ENCODE measurements around the gene FBXO21. TPM values are rescaled to one million over a fixed set of nuclear protein-coding genes. Genes with fewer than 3 reads are reported as not detected.
A peak's percentile ranks its signal among the peaks of the same experiment; 100 is the strongest.

FBXO21 gene
- total and polyA plus RNA-seq, 2 of the 13 experiments (the other 11 are each of a cell fraction or from before 2014, with no cell fraction given): 15.6 to 32.5 TPM

GRCh38 chr12:117190210-117190781 is at the start of gene FBXO21 (continued):
- TF ChIP-seq HMGXB4 (CRISPR knock-in tag; IDR thresholded peaks at IDR 0.05; ENCODE audit: borderline replicate concordance in 1 of 2, low read depth in 1 of 2): peak; percentile 38 to 42; a peak in 1 of 4 replicates
- peak; percentile 46; the same call in 1 of the 2 replicates for TF ChIP-seq ERF (CRISPR knock-in tag; IDR thresholded peaks at IDR 0.05)
- TF ChIP-seq ZNF234 (CRISPR knock-in tag; conservative IDR thresholded peaks at IDR 0.05): peak; percentile 79; the same call in 1 of the 2 replicates
- TF ChIP-seq ETV6 (CRISPR knock-in tag; conservative IDR thresholded peaks at IDR 0.05): 0 out of 2 replicates have a peak, but pooled peaks have one; percentile 53
- no peak for TF ChIP-seq ZNF790 (CRISPR knock-in tag; IDR thresholded peaks at IDR 0.05; ENCODE audit: borderline replicate concordance)
- no peak for TF ChIP-seq HNF4A (CRISPR knock-in tag; IDR thresholded peaks at IDR 0.05)
- TF ChIP-seq ZMYM4 (CRISPR knock-in tag; IDR thresholded peaks at IDR 0.05): peak; percentile 54; the same call in 1 of the 2 replicates
- 0 out of 4 replicates have a peak, but pooled peaks of 1 of the 2 experiments have one; percentile 59 for TF ChIP-seq REST (IDR thresholded peaks at IDR 0.05; ENCODE audit: borderline replicate concordance in 1 of 2, low read depth in 1 of 2, low read length in 2 of 2)
- no peak for TF ChIP-seq ELF1 (CRISPR knock-in tag; IDR thresholded peaks at IDR 0.05)
- TF ChIP-seq MIER3 (CRISPR knock-in tag; IDR thresholded peaks at IDR 0.05; ENCODE audit: borderline replicate concordance): peak; percentile 17; the same call in 1 of the 2 replicates
- TF ChIP-seq DZIP1 (CRISPR knock-in tag; IDR thresholded peaks at IDR 0.05): 0 out of 2 replicates have a peak, but pooled peaks have one; percentile 2
- TF ChIP-seq FOXA3 (CRISPR knock-in tag; IDR thresholded peaks at IDR 0.05): peak; percentile 23; the same call in 1 of the 2 replicates
- no peak for TF ChIP-seq ELK4 (CRISPR knock-in tag; IDR thresholded peaks at IDR 0.05; ENCODE audit: borderline replicate concordance)
- TF ChIP-seq NBN (conservative IDR thresholded peaks at IDR 0.05): no peak
- peak; percentile 34; the same call in 1 of the 2 replicates for TF ChIP-seq ATF5 (CRISPR knock-in tag; IDR thresholded peaks at IDR 0.05; ENCODE audit: low read depth)
- TF ChIP-seq GATA4 (IDR thresholded peaks at IDR 0.05; ENCODE audit: borderline replicate concordance, low read depth): peak; percentile 52; the same call in 1 of the 2 replicates
- 0 out of 2 replicates have a peak, but pooled peaks have one; percentile 39 for TF ChIP-seq ETS1 (CRISPR knock-in tag; IDR thresholded peaks at IDR 0.05)

Measured in HepG2 (cell line).